Stimulated activated CD4-positive, alpha-beta T cell treated with anti-CD3 and anti-CD28 coated beads, Interleukin-2, amount 100 ng/mL, for 24 hours (primary cell): ENCODE measurements around the gene POPDC2.
"Not testable (repeated sequence)": the region's sequence is repeated elsewhere in the genome, so short reads cannot be mapped to it uniquely, and the experiment has no call there.

Experiments
- DNase-seq, 2 donors: peaks; one replicate each; pipeline ENCODE4 v3.0.0-alpha.2; 2020

POPDC2 gene

DNA sequence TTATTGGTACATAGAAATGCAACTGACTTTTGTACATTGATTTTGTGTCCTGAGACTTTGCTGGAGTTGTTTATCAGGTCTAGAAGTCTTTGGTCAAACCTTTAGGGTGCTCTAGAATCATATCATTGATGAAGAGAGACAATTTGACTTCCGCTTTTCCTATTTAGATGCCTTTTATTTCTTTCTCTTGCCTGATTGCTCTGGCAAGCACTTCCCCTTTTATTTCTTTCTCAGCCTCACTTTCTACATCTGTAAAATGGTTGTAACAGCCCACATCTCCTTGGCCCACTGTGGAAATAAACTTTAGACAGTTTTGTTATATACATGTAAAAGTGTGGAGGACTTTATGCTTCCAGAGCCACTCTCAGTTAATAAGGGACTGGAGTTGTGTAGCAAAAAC is 48.7 kb downstream of the POPDC2 start:
- no peak for DNase-seq

DNA sequence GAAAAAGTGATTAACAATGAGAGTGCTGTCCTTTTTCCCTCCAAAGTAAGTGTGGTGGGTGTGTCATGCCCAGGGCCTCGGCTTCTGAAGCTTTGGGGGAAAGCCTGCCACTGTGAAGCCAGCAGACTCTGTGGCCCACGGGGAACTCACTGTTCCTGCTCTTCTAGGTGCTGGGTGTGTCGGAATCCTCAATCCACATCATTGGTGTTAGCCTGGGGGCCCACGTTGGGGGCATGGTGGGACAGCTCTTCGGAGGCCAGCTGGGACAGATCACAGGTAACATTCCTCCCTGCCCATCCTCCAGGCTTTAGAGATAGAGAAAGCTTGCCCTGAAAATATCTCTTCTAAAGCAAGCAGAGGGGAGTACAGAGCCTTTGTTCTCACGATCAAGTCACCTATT is 51.1 kb downstream of the POPDC2 start:
- no peak for DNase-seq

DNA sequence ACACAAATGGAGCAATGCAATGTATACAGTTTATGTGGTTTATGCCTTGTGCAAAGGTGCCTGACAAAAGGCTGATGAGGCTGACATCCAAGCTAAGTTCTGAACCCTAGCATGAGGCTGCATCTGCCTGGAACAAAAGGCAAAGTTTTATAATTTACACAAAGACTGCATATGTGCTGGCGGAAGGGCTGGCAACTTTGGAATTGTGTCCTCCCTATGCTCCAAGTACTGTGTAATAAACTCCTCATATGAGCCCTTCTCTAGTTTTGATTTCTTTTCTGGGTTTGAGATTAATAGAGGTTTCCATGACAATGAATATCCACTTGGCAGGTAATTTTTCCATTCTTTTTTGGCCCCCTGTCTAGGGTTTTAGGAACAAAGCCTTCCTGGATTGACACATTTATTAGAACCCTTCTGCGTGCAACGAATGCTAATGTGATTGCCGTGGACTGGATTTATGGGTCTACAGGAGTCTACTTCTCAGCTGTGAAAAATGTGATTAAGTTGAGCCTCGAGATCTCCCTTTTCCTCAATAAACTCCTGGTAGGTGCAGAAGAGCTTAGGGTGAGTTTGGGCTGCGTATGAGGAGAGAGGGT is 51.9 kb downstream of the POPDC2 start:
- no peak for DNase-seq

DNA sequence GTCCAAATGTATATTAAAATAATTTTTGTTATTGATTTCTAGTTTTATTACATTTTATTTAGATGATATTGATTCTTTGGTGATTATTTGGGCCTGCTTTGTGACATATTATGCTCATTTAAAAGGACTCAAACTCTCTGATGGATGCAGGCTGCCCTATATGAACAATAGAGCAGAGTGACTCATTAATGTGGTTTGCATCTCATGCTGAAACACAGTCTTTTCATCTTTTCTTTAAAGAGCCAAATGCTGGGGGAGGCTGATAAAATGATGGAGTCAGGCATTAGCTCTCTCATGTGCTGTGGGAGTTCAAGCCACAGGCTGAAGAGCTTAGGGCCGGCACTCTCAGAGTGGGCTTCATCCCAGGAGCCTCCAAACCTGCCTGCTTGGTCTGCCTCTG is 55.5 kb downstream of the POPDC2 start:
- DNase-seq, result no peak

DNA sequence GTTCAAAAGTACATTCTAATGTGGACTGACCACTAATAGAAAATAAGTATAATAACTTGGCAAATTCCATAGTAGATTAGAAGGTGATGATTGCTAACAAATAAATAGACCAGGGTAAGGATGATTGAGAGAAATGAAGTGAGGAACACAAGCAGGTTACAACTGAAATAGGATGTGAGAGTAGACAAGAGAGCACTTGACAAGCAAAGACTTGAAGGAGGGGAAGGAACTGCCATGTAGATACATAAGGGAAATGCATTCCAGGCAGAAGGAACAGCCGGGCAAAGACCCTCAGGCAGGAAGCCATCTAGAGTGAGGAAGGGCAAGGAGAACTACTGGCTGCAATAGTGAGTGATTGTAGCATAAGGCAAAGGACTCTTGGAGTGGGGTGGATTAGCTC is 57.7 kb downstream of the POPDC2 start:
- DNase-seq, result no peak

DNA sequence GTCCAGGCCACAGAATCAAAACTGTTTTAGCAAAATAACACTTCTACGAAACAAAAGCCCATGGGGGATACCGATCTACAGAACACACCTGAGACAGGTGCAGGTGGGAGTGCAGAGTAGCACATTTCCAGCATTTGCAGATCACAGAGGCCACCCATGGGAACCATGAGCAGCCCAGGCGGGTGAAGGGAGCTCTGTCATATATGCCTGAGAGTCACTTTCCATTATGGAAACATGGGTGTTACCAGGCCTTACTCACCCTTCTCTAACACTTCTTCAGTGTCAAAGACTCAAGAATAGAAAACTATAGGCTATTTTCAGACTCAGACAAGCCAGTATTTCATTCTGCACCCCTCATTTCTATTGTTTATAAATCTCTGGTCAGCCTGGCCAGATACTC is 59.2 kb downstream of the POPDC2 start:
- DNase-seq, result peak in 1 of 2 donors; percentile 15

DNA sequence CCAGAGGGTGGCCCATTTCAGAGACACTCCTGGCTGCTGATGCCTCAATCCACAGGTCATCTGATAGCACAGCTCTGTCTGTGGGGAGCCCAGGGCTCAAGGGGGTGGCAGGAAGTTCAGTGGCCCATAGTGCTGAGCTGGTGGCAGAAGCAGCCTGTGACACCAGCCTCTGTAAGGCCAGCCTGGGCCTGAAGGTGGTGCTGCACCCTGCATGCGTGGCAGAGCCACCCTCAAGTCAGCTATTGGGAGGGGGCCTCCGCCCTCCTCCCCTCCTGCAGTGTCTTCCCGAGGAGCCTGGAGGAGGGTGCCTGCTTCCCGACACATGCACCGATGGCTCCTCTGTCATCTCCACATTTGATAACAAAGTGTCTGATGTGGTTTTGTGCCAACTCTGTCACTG is 59.7 kb downstream of the POPDC2 start:
- peak in 1 of 2 donors; percentile 24 for DNase-seq

DNA sequence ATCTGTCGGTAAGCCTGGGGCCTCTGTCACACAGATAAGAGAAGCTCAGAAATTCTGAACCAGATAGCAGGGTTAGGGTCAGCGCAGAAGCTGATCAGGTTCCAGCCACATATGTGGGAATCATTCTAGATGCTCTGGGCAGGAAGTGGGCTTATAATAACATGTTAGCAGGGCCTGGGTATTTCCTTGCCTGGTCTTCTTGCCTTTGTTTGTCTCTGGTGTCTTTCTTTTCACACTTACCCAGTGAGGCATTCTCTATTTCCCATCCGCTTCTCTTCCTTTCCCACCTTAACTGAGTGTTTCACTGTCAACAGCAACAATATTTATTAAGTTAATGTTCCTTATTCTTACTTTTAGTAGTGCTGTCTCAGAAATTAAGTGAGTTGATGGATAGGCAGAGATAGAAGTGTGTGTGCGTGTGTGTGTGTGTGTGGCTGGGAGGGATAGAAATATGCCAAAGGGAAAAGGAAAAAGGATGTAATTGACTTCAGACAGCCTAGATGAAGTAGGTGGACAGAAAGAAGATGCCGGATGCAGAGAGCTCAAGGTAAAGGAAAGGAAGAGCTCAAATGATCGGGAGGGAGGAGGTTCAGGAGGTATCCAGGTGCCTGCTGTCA is 60.7 kb downstream of the POPDC2 start:
- no peak for DNase-seq

DNA sequence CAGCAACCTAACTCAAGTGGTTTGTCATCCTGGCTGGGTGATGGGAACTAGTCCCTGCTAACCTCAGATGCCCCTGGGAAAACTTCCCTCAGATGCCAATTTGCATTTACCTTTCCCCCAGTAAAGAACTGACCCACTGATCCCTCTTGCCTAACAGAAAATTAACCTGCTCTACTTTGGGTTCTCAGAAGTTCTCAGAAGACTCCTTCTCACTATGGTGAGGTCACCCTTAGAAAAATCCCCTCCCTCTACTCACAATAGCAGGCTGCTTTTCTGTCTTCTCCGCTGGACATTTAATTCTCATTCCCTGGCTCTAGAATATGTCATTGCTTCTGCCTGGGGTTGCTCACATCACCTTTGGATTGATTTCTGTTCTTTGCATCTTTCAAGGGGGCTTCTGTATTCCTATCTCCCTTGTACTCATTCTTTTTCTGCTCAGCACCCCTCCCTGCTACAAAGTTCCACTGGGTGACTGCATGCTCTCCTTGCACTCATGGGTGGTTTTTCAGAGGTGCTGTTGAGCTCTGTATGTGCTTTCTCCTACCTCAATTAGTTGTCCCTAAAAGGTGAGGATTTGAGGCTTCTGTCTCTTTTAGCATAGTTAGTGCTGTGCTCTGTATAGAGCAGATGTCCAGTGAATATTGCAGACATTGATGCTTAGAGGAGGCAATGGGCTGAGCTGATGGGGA is 61.8 kb downstream of the POPDC2 start:
- DNase-seq, result no peak

DNA sequence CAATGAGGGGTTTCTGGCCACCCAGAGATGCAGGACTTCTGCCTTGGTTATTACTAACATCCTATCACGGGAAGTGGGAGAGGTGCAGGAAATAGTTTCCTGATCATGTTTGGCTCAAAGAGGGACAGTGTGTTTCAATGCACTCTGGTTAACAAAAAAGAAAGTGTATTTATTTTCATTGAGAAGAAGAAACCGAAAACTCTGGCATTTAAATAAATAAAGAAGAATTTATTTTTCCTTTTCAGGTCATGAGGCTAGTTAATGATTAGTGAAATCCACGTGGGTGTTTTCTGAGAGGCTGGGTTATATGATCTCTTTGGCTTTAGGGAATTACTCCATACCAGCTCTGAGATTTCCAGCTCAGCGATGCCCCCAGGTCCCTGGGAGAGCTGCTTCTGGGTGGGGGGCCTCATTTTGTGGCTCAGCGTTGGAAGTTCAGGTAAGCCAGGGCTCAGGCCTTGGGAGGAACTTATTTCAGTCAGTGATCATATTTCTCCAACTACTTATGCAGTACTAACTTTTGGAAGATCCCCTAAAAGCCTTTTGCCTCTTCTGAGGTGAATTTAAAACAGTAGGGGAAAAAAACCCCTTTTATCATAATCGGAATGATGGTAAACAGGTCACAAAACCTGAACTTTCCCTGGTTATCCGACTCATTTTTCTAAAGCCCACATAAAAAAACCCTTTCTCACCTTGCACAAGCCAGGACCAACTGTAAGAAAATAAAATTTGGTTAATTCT is 62.7 kb downstream of the POPDC2 start, which contains the start of gene PLA1A:
Gene PLA1A (plus strand): TSS at position 338 of the 741 bp plus-strand sequence. CDS start 29 bp downstream, at position 367.
- no peak for DNase-seq

DNA sequence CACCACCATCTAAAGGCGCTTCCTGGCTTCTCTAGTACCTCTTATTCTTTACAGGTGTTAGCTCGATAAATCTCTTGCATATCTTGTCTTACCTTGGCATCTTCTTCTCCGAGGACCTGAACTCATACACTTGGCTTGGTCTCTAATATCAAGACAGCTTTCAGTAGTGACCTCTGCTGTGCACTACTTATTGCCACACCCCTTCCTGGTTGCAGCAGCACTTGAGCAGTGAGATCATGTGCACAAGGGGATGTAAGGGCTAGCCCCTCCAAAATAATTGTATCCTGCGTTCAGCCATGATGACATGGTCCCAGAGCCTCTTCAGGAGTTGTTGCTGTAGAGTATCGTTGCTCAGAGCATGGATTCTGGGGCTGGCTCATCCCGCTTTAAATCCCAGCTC is 64.0 kb downstream of the POPDC2 start:
- no peak for DNase-seq

DNA sequence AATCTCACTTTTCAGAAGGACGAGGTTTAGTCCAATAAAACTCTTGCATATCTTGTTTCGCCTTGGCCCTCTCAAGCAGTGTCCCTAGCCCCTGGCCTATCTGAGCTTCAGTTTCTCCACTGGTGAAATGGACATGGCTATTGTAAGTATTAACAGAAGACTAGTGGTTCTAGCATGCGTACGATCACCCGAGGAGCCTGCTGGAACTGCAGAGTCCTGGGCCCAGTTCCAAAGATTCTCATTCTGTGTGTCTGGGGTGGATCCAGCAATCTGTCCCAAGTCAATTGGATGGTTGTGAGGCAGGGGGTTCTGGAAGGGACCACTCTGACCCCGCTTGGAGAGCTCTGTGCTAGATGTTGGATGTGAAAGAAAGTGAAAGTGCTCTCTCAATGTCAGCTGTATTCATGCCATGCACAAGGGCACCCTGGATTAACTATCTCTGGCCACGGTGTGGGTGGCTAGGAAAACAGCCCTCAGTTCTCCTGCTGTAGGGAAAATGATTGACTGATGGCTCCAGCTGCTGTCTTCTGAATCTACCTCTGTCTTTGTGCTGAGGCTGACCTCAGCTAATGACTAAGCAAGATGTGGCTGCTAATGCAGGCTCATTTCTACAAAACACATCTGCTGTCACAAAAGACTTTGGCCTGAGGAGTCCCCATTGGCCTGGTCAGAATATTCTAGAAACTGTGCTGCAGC is 64.6 kb downstream of the POPDC2 start:
- DNase-seq, result no peak

DNA sequence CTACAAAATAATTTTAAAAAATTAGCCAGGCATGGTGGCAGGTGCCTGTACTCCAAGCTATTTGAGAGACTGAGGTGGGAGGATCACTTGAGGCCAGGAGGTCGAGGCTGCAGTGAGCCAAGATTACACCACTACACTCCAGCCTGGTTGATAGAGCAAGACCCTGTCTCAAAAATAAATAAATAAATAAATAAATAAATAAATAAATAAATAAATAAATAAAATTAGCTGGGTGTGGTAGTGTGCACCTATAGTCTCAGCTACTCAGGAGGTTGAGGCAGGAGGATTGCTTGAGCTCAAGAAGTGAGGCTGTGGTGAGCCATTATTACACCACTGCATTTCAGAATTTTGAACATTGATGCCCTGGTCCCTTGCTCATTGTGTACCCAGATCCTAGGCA is 65.5 kb downstream of the POPDC2 start:
- not testable (repeated sequence) for DNase-seq

DNA sequence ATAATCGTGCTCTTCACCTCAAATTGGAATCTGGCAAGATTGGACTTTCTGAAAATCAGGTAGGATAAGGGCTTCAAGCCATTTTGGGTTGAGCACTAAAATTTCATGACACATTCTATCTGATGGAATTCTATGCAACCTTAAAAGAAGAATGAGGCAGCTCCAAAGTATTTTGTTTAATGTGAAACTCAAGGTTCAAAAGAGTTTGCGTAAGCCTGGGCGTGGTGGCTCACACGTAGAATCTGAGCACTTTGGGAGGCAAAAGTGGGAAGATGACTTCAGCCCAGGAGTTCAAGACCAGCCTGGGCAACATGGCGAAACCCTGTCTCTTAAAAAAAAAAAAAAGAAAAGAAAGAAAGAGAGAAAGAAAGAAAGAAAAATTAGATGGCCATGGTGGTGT is 66.3 kb downstream of the POPDC2 start:
- DNase-seq, result no peak

DNA sequence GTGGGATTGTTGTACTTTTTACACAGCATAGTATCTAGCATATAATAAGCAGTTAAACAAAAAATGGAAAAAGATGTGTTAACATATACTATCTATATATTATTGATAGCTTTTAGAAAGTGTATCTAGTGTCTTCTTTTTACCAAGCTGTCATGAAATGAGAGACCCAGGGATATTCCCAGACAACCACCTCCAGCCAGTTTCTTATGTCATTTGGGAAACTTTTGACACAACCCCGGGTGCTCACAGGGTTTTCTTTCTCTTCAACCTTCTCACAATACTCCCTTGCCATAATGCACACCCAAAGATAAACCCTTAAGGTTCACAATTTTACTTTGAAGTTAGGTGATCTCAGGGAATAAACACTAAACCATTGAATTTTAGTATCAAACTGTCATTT is 67.5 kb downstream of the POPDC2 start:
- no peak for DNase-seq
